KOPT-K1 (cell line): Measurements from ENCODE around the gene GNG8.

ENCODE experiments used
- H3K27ac ChIP-seq: fragments of 200-600 bp; sonication (generic); 2 replicates; pipeline ENCODE4 v1.5.1; 2016; ENCODE audit warnings: antibody characterized with exemption, mild to moderate bottlenecking, low read depth, low read length; ENCODE audit not compliant: poor library complexity, severe bottlenecking
- H3K36me3 ChIP-seq: fragments of 200-600 bp; sonication (generic); 2 replicates; pipeline ENCODE4 v1.5.1; 2017; ENCODE audit warnings: antibody characterized with exemption, mild to moderate bottlenecking, low read length, moderate library complexity; ENCODE audit not compliant: insufficient read depth
- H3K9me3 ChIP-seq: fragments of 200-600 bp; sonication (generic); 2 replicates; pipeline ENCODE4 v1.5.1; 2017; ENCODE audit warnings: antibody characterized with exemption, low read length, mild to moderate bottlenecking; ENCODE audit not compliant: insufficient read depth, poor library complexity, severe bottlenecking

Gene GNG8

GRCh38 chr19:46615966-46616365 lies 20.0 kb downstream of the GNG8 start:
- peaks cover 3% of the 10 kb centered on the region for H3K36me3 ChIP-seq
- H3K9me3 ChIP-seq: no peaks in the 10 kb centered on the region
- no peak overlapping the region for H3K27ac ChIP-seq

GRCh38 chr19:46614114-46614722 lies 21.8 kb downstream of the GNG8 start:
- H3K9me3 ChIP-seq: no peaks in the 10 kb centered on the region
- H3K36me3 ChIP-seq: peaks cover 19% of the 10 kb centered on the region
- H3K27ac ChIP-seq: no peak overlapping the region

- peaks cover 26% of the 10 kb centered on the region for H3K36me3 ChIP-seq
- no peaks in the 10 kb centered on the region for H3K9me3 ChIP-seq
- H3K27ac ChIP-seq: no peak overlapping the region
Observed at GRCh38 chr19:46613525-46613924, 22.5 kb downstream of the GNG8 start.

GRCh38 chr19:46611776-46612175 lies 24.2 kb downstream of the GNG8 start:
- Histone ChIP-seq H3K9me3 (no peaks in the 10 kb centered on the region), H3K36me3 (peaks cover 44% of the 10 kb centered on the region), H3K27ac (peak overlapping the region; percentile 64)

DNA sequence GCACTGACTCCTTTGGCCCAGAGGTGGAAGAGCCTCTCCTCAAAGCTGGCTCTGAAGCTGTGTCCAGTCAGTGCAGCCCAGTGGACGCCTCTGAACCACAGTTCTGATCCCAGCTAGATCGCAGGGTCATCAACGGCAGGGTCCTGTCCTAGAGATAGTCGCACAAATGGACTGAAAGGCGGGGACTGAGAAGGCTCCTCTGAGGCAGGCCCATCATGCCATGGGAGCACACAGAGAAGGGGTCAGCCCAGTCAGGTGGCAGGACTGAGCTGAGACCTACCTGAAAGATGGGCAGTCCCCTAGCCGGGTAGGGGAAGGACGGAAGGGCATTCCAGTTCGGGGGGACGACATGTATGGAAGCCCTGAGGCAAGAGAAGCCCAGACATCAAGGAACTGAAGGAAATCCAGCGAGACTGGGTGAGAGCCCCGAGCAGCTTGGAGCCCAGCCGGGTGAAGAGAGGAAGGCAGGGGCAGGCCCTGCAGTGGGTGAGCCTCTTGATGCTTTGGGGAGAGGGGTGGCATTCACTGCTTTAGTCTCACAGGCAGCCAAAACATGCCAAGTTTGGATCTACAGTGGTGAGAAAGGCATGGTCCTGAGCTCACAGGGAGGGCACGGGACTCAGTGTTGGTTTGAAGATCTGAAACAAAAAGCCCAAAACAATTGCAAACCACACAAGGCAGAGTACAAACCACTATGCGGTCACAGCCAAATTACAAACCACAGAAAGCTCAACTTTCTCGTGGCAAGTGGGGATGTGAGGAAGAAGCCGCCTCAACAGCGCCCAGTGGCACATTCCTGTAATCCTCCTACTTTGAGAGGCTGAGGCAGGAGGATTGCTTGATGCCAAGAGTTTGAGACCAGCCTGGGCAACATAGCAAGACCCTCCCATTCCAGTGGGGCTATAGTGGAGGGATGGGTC lies 24.9 kb downstream of the GNG8 start:
- H3K9me3 ChIP-seq: no peaks in the 10 kb centered on the region
- H3K27ac ChIP-seq: peak overlapping the region; percentile 64
- H3K36me3 ChIP-seq: peaks cover 50% of the 10 kb centered on the region

GRCh38 chr19:46610413-46610775 lies 25.6 kb downstream of the GNG8 start:
- Histone ChIP-seq H3K36me3 (peaks cover 57% of the 10 kb centered on the region), H3K9me3 (no peaks in the 10 kb centered on the region), H3K27ac (no peak overlapping the region)

DNA sequence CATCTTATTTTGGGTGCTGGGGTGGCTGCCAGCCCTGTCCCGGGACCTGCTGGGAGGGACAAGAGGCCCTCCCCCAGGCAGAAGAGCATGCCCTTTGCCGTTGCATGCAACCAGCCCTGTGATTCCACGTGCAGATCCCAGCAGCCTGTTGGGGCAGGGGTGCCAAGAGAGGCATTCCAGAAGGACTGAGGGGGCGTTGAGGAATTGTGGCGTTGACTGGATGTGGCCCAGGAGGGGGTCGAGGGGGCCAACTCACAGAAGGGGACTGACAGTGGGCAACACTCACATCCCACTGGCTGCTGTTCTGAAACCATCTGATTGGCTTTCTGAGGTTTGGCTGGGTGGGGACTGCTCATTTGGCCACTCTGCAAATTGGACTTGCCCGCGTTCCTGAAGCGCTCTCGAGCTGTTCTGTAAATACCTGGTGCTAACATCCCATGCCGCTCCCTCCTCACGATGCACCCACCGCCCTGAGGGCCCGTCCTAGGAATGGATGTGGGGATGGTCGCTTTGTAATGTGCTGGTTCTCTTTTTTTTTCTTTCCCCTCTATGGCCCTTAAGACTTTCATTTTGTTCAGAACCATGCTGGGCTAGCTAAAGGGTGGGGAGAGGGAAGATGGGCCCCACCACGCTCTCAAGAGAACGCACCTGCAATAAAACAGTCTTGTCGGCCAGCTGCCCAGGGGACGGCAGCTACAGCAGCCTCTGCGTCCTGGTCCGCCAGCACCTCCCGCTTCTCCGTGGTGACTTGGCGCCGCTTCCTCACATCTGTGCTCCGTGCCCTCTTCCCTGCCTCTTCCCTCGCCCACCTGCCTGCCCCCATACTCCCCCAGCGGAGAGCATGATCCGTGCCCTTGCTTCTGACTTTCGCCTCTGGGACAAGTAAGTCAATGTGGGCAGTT lies 26.2 kb downstream of the GNG8 start:
- Histone ChIP-seq H3K36me3 (peaks cover 63% of the 10 kb centered on the region), H3K27ac (no peak overlapping the region), H3K9me3 (no peaks in the 10 kb centered on the region)

GRCh38 chr19:46608581-46609345 lies 27.2 kb downstream of the GNG8 start:
- no peak overlapping the region for H3K27ac ChIP-seq
- H3K9me3 ChIP-seq: no peaks in the 10 kb centered on the region
- peaks cover 67% of the 10 kb centered on the region for H3K36me3 ChIP-seq

- Histone ChIP-seq H3K9me3 (no peaks in the 10 kb centered on the region), H3K27ac (no peak overlapping the region), H3K36me3 (peaks cover 71% of the 10 kb centered on the region)
Observed at GRCh38 chr19:46608178-46608577, 27.8 kb downstream of the GNG8 start.

- no peaks in the 10 kb centered on the region for H3K9me3 ChIP-seq
- no peak overlapping the region for H3K27ac ChIP-seq
- peaks cover 71% of the 10 kb centered on the region for H3K36me3 ChIP-seq
Observed at GRCh38 chr19:46607448-46607841, 28.6 kb downstream of the GNG8 start.

DNA sequence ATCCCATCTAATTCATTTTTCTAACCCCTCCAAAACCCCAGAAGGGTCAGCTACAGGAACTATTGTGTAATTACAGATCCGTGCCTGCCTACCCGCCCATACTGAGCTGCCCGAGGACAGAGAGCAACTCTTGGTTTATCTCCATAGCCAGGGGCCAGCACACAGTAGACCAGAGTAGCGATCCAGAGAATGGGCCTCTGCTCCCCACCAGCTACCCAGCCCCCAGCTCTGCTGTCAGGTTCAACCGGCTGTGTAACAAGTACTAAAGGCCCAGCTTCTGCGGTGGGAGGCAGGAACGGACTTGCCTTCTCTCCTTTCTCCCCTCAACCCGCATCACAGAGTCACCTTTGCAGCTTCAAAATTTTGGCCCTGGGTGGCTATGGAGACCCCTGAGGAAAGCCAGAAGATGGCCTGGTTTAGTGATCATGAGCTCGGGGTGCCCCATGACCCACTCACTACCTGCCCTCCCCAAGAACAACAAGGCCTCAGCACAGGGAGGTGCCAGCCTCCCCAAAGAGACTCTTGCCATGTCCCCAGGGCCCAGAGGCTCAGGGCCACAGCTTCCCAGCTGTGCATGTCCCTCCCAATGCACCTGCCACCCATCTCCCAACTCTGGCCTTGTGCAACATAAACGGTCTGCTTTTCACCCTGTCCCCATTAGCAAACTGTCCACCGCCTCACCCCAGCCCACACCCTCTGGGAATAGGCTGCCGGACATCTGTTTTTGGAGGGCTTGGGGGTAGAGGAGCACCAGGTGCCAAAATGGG lies 29.1 kb downstream of the GNG8 start:
- H3K27ac ChIP-seq: no peak overlapping the region
- peaks cover 71% of the 10 kb centered on the region for H3K36me3 ChIP-seq
- no peaks in the 10 kb centered on the region for H3K9me3 ChIP-seq

DNA sequence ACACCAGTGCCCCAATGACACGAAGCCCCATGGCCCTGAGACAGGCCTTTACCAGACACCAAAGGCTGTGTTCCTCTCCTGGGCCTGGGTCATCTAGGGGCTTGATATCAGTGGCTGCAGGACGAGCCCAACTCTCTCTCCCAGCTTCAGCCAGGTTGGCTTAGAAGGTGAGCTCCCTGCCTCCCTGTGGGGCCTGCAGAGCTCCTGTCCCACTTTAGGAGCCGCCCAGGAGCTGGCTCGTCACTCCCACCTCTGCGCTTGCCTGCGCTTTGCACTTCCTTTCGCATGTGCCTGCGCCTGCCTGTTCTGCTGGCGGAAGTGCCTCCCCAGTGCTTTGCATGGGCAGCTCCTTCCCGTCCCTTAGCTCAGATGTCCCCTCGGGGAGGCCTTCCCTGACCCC lies 30.0 kb downstream of the GNG8 start:
- Histone ChIP-seq H3K9me3 (no peaks in the 10 kb centered on the region), H3K36me3 (peaks cover 69% of the 10 kb centered on the region), H3K27ac (no peak overlapping the region)

- Histone ChIP-seq H3K27ac (no peak overlapping the region), H3K36me3 (peaks cover 62% of the 10 kb centered on the region)
Observed at GRCh38 chr19:46605356-46605821, 30.6 kb downstream of the GNG8 start.

More at GRCh38 chr19:46605356-46605821, 30.6 kb downstream of the GNG8 start:
- no peaks in the 10 kb centered on the region for H3K9me3 ChIP-seq
